ENCODE measurements around the gene PRPF39.

DNA sequence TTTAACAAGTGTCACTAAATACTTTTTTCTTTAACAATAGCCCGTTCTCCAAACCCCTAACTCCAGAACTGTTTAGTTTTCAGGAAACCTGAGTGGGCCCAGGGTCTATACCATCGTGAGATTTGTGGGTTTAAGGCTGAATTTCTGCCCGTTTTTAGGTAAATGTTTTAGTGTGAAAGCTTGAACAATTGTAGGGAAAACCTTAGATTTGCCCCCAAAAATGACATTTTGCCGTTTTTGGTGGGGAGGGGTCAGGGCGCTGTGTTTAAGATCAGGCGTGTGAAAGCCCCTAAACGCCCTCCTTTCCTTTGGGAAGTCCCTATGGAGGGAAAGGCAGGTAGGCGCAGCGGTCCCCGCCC lies 320 bp upstream of the PRPF39 start:
- TF ChIP-seq POLR2A (IDR thresholded peaks at IDR 0.05; ENCODE audit: extremely low read depth, insufficient read length) = no peak
- TF ChIP-seq, protein P1, sequence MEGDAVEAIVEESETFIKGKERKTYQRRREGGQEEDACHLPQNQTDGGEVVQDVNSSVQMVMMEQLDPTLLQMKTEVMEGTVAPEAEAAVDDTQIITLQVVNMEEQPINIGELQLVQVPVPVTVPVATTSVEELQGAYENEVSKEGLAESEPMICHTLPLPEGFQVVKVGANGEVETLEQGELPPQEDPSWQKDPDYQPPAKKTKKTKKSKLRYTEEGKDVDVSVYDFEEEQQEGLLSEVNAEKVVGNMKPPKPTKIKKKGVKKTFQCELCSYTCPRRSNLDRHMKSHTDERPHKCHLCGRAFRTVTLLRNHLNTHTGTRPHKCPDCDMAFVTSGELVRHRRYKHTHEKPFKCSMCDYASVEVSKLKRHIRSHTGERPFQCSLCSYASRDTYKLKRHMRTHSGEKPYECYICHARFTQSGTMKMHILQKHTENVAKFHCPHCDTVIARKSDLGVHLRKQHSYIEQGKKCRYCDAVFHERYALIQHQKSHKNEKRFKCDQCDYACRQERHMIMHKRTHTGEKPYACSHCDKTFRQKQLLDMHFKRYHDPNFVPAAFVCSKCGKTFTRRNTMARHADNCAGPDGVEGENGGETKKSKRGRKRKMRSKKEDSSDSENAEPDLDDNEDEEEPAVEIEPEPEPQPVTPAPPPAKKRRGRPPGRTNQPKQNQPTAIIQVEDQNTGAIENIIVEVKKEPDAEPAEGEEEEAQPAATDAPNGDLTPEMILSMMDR (IDR thresholded peaks at IDR 0.05; ENCODE audit: low read depth, low read length) = no peak

Measured in NB4 (cell line).